DOHH2 (cell line): ENCODE results near the gene FBRSL1.

Experiments
- CTCF ChIP-seq: fragments of 200-600 bp; sonication (generic); IDR thresholded peaks from one replicate; pipeline ENCODE4 v1.5.1; 2014; ENCODE audit warnings: antibody characterized with exemption, mild to moderate bottlenecking, low read depth, low read length; ENCODE audit not compliant: poor library complexity, severe bottlenecking
- EZH2phosphoT487 ChIP-seq: fragments of 200-600 bp; sonication (generic); IDR thresholded peaks from 2 replicates; pipeline ENCODE4 v1.6.1; 2017; ENCODE audit warnings: borderline replicate concordance, mild to moderate bottlenecking, antibody characterized with exemption, low read length, moderate library complexity, mixed read lengths

- TF ChIP-seq CTCF (no peak), EZH2phosphoT487 (no peak)
These were observed 40.9 kb downstream of the FBRSL1 start for GRCh38 chr12:132530851-132531250.
